ENCODE measurements around the gene CADM2. TPM values are rescaled to one million over a fixed set of nuclear protein-coding genes. Genes with fewer than 3 reads are reported as not detected.

CADM2 gene
- total RNA-seq, 4 donors from 2014 or later: 0.13 to 4.3 (median 4.1) TPM

- H3K27me3 ChIP-seq: no peaks in the 10 kb centered on the region
- no peak overlapping the region for H3K4me3 ChIP-seq (replicated peaks in 1 of 3)
- no peak overlapping the region for H3K27ac ChIP-seq
- TF ChIP-seq CTCF (IDR thresholded peaks at IDR 0.05) (no peak), POLR2A (IDR thresholded peaks at IDR 0.05) (no peak)
- intact Hi-C loops (cut with DNase I): no loop called here
- H3K4me1 ChIP-seq: no peaks in the 10 kb centered on the region
- 22 to 32% methylated on average over 4 of the region's 4 CpGs for WGBS, 2 donors
- no peaks in the 10 kb centered on the region for H3K36me3 ChIP-seq
- no peak for DNase-seq
- no peaks in the 10 kb centered on the region for H3K9me3 ChIP-seq
Measured at GRCh38 chr3:86056032-86056431, 1097.2 kb downstream of the CADM2 start.

DNA sequence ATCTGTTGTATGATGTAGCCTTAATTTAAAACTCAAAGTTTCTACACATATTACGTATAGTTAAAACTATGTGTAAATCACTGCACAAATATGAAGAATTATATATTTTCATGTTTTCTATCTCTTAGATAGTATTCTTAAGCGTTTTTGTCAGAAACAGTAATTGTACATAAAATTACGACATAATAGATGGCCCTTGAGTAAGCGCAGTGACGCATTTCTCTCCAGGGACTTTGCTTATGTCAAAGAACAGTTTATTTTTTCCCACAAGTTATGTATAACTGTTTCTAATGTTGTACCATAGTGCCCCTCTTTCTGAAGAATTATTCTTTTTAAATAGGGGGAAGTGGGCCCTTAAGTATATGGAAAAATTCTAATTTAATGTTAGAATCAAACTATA is 1098.2 kb downstream of the CADM2 start:
- WGBS, 2 donors: 84% methylated on average over 5 of the region's 5 CpGs

GRCh38 chr3:86073799-86074198 is 1115.0 kb downstream of the CADM2 start:
- H3K4me3 ChIP-seq (replicated peaks in 1 of 3): no peak overlapping the region
- H3K9me3 ChIP-seq: no peaks in the 10 kb centered on the region
- no peaks in the 10 kb centered on the region for H3K36me3 ChIP-seq
- 91 to 92% methylated on average over 2 of the region's 2 CpGs for WGBS, 2 donors
- no peaks in the 10 kb centered on the region for H3K4me1 ChIP-seq
- intact Hi-C loops (cut with DNase I): no loop called here
- no peak for DNase-seq
- no peaks in the 10 kb centered on the region for H3K27me3 ChIP-seq
- no peak overlapping the region for H3K27ac ChIP-seq
- TF ChIP-seq POLR2A (IDR thresholded peaks at IDR 0.05) (no peak), CTCF (IDR thresholded peaks at IDR 0.05) (no peak)

More for the DNA sequence above, 1098.2 kb downstream of the CADM2 start:
- H3K4me1 ChIP-seq: no peaks in the 10 kb centered on the region
- DNase-seq: no peak
- H3K27ac ChIP-seq: no peak overlapping the region
- H3K36me3 ChIP-seq: no peaks in the 10 kb centered on the region
- TF ChIP-seq CTCF (IDR thresholded peaks at IDR 0.05) (no peak), POLR2A (IDR thresholded peaks at IDR 0.05) (no peak)
- no peaks in the 10 kb centered on the region for H3K27me3 ChIP-seq
- H3K4me3 ChIP-seq (replicated peaks in 1 of 3): no peak overlapping the region
- H3K9me3 ChIP-seq: no peaks in the 10 kb centered on the region
- intact Hi-C loops (cut with DNase I): no loop called here

DNA sequence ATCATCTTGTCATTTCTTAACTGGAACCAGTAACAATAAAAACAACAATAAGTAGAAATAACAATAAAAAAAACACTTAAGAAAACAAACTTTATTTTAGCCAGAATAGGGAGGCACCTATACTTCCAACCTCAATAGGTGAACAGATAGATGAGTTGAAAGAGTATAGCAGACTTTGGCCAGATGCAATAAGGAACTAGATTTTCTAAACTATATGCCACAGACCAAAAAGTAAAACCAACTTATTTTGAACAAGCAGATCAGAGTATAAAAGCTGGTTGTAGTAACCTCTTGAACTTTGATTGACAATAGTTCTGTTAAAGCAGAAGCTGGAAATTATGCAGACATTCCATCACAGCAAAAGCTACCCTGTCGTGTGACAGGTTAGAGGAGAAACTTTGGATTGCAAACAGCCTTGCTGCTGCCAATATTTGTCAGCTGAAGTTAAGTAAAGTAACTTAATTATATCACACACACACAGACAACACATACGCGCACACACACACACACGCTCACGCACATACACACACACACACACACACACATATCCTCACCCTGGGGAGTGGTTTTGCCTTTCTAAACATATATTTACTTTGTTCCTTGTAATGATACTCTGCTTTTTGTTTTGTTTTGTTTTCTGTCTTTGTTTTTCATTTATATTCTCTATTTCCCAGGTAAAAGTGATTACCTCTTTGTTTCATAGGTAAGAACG is 1128.5 kb downstream of the CADM2 start:
- no peaks in the 10 kb centered on the region for H3K36me3 ChIP-seq
- WGBS, 2 donors: 79 to 89% methylated on average over 6 of the region's 6 CpGs
- H3K4me1 ChIP-seq: no peaks in the 10 kb centered on the region
- DNase-seq: no peak
- no peak overlapping the region for H3K27ac ChIP-seq
- H3K4me3 ChIP-seq (replicated peaks in 1 of 3): no peak overlapping the region
- TF ChIP-seq CTCF (IDR thresholded peaks at IDR 0.05) (no peak), POLR2A (IDR thresholded peaks at IDR 0.05) (no peak)
- H3K27me3 ChIP-seq: no peaks in the 10 kb centered on the region
- no peaks in the 10 kb centered on the region for H3K9me3 ChIP-seq
- intact Hi-C loops (cut with DNase I): no loop called here

DNA sequence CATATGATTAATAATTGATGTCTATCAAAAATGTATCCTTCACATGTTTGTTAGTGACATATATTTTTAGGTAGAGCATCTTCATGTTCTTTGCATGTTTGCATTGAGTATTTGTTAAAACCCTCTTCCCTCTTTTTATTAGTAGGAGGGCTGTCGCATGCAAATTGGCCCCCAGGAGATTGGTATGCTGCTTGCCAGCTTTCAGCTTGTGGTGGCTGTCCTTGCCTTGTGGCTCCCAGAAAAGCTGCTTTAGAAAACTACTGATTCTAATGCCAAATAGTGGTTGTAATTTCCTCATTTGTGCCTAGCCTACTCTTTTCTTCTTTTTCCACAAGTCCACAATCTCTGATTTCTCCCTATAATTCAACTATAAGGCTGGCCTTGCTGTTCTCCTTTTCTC is 1145.4 kb downstream of the CADM2 start:
- no peaks in the 10 kb centered on the region for H3K36me3 ChIP-seq
- WGBS, 2 donors: 48 to 59% methylated on average over 1 of the region's 1 CpG

More for the DNA sequence above, 1145.4 kb downstream of the CADM2 start:
- no peak for TF ChIP-seq CTCF (IDR thresholded peaks at IDR 0.05)
- TF ChIP-seq POLR2A (IDR thresholded peaks at IDR 0.05): no peak
- intact Hi-C loops (cut with DNase I): no loop called here
- no peaks in the 10 kb centered on the region for H3K4me1 ChIP-seq
- H3K27ac ChIP-seq: no peak overlapping the region
- DNase-seq: no peak
- H3K9me3 ChIP-seq: no peaks in the 10 kb centered on the region
- H3K27me3 ChIP-seq: no peaks in the 10 kb centered on the region
- no peak overlapping the region for H3K4me3 ChIP-seq (replicated peaks in 1 of 3)

Measured in thyroid gland (tissue), 4 donors.